Measurements from ENCODE around the gene POU5F1.
"Not testable (repeated sequence)": the region's sequence is repeated elsewhere in the genome, so short reads cannot be mapped to it uniquely, and the experiment has no call there.

DNA sequence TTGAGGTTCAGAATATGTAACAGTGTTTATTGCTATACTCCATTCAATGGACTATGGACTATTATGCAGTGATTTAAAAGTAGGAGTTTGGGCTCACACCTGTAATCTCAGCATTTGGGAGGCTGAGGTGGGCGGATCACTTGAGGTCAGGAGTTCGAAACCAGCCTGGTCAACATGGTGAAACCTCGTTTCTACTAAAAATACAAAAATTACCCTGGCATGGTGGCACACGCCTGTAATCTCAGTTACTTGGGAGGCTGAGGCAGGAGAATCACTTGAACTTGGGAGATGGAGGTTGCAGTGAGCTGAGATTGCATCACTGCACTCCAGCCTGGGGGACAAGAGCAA is 28.6 kb upstream of the POU5F1 start:
- TF ChIP-seq, protein P1, sequence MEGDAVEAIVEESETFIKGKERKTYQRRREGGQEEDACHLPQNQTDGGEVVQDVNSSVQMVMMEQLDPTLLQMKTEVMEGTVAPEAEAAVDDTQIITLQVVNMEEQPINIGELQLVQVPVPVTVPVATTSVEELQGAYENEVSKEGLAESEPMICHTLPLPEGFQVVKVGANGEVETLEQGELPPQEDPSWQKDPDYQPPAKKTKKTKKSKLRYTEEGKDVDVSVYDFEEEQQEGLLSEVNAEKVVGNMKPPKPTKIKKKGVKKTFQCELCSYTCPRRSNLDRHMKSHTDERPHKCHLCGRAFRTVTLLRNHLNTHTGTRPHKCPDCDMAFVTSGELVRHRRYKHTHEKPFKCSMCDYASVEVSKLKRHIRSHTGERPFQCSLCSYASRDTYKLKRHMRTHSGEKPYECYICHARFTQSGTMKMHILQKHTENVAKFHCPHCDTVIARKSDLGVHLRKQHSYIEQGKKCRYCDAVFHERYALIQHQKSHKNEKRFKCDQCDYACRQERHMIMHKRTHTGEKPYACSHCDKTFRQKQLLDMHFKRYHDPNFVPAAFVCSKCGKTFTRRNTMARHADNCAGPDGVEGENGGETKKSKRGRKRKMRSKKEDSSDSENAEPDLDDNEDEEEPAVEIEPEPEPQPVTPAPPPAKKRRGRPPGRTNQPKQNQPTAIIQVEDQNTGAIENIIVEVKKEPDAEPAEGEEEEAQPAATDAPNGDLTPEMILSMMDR (IDR thresholded peaks at IDR 0.05), result not testable (repeated sequence)
- TF ChIP-seq MYC (IDR thresholded peaks at IDR 0.05; ENCODE audit: borderline replicate concordance, low read length); RNF2 (IDR thresholded peaks at IDR 0.05; ENCODE audit: borderline replicate concordance, low read depth); RFX5 (IDR thresholded peaks at IDR 0.05); RCOR1 (IDR thresholded peaks at IDR 0.05; ENCODE audit: low read depth, low read length); POLR2A (IDR thresholded peaks at IDR 0.05; ENCODE audit: low read length); CBX8 (IDR thresholded peaks at IDR 0.05); RAD21 (conservative IDR thresholded peaks at IDR 0.05 in 1 of 2, IDR thresholded peaks at IDR 0.05 in 1 of 2); NR3C1 (IDR thresholded peaks at IDR 0.05); EP300 (IDR thresholded peaks at IDR 0.05): not testable (repeated sequence)
- TF ChIP-seq, protein P2, sequence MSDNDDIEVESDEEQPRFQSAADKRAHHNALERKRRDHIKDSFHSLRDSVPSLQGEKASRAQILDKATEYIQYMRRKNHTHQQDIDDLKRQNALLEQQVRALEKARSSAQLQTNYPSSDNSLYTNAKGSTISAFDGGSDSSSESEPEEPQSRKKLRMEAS (IDR thresholded peaks at IDR 0.05), result not testable (repeated sequence)
- TF ChIP-seq, protein P3, sequence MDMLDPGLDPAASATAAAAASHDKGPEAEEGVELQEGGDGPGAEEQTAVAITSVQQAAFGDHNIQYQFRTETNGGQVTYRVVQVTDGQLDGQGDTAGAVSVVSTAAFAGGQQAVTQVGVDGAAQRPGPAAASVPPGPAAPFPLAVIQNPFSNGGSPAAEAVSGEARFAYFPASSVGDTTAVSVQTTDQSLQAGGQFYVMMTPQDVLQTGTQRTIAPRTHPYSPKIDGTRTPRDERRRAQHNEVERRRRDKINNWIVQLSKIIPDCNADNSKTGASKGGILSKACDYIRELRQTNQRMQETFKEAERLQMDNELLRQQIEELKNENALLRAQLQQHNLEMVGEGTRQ (IDR thresholded peaks at IDR 0.05), result not testable (repeated sequence)
- TF ChIP-seq, protein P4, sequence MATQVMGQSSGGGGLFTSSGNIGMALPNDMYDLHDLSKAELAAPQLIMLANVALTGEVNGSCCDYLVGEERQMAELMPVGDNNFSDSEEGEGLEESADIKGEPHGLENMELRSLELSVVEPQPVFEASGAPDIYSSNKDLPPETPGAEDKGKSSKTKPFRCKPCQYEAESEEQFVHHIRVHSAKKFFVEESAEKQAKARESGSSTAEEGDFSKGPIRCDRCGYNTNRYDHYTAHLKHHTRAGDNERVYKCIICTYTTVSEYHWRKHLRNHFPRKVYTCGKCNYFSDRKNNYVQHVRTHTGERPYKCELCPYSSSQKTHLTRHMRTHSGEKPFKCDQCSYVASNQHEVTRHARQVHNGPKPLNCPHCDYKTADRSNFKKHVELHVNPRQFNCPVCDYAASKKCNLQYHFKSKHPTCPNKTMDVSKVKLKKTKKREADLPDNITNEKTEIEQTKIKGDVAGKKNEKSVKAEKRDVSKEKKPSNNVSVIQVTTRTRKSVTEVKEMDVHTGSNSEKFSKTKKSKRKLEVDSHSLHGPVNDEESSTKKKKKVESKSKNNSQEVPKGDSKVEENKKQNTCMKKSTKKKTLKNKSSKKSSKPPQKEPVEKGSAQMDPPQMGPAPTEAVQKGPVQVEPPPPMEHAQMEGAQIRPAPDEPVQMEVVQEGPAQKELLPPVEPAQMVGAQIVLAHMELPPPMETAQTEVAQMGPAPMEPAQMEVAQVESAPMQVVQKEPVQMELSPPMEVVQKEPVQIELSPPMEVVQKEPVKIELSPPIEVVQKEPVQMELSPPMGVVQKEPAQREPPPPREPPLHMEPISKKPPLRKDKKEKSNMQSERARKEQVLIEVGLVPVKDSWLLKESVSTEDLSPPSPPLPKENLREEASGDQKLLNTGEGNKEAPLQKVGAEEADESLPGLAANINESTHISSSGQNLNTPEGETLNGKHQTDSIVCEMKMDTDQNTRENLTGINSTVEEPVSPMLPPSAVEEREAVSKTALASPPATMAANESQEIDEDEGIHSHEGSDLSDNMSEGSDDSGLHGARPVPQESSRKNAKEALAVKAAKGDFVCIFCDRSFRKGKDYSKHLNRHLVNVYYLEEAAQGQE (IDR thresholded peaks at IDR 0.05), result not testable (repeated sequence)
- TF ChIP-seq, protein P5, sequence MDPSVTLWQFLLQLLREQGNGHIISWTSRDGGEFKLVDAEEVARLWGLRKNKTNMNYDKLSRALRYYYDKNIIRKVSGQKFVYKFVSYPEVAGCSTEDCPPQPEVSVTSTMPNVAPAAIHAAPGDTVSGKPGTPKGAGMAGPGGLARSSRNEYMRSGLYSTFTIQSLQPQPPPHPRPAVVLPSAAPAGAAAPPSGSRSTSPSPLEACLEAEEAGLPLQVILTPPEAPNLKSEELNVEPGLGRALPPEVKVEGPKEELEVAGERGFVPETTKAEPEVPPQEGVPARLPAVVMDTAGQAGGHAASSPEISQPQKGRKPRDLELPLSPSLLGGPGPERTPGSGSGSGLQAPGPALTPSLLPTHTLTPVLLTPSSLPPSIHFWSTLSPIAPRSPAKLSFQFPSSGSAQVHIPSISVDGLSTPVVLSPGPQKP (IDR thresholded peaks at IDR 0.05; ENCODE audit: low read depth, low read length), result not testable (repeated sequence)
